GM18520 (cell line): ENCODE results near the gene IL2.

Experiments
- ATAC-seq: cut with Tn5 transposase; IDR thresholded peaks from one replicate; pipeline ENCODE4 v1.9.1; 2021; ENCODE audit not compliant: unreplicated experiment

IL2 gene

DNA sequence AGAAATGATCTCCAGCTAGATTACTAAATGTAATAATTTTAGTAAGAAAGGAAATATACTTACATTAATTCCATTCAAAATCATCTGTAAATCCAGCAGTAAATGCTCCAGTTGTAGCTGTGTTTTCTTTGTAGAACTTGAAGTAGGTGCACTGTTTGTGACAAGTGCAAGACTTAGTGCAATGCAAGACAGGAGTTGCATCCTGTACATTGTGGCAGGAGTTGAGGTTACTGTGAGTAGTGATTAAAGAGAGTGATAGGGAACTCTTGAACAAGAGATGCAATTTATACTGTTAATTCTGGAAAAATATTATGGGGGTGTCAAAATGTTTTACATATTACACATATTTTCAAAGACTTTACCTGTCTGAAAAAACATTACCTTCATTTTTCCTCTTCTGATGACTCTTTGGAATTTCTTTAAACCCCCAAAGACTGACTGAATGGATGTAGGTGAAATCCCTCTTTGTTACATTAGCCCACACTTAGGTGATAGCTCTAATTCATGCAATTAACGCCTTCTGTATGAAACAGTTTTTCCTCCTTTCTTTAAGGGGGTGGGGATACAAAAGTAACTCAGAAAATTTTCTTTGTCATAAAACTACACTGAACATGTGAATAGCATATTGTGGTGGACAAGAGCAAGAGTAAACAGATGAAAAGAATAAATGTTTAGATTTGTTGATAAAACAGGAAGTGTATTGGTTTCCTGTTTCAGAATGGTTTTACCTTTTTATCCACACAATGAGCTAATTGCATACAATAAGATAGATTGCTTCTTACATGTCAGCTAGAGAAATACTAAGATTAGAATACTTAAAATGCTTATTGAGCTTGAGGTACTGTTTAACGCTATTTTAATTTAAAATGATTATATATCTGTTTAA lies at the start of gene IL2:
Gene IL2 (minus strand): TSS at position 495 of the 886 bp plus-strand sequence. CDS start 285 bp downstream, at position 210.
- ATAC-seq: no peak

DNA sequence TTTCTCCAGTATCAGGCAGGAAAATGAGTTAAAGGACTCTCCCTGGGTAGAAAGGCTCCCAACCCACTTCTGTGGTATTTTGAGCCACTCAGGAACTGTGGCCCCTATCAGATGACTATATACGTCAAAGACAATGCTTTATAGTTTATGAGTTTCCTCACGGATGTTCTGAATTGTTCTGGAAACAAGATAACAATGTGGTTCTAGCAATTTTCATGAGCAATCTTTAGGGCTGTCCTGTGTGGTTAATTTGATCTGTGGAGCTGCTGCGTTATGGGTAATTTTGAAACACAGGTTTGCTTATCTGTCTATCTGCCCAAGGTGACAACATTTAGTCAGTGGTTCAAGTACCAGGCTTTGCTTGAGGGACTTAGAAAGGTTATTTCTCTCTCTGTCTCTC lies 46.7 kb upstream of the IL2 start:
- ATAC-seq: no peak

DNA sequence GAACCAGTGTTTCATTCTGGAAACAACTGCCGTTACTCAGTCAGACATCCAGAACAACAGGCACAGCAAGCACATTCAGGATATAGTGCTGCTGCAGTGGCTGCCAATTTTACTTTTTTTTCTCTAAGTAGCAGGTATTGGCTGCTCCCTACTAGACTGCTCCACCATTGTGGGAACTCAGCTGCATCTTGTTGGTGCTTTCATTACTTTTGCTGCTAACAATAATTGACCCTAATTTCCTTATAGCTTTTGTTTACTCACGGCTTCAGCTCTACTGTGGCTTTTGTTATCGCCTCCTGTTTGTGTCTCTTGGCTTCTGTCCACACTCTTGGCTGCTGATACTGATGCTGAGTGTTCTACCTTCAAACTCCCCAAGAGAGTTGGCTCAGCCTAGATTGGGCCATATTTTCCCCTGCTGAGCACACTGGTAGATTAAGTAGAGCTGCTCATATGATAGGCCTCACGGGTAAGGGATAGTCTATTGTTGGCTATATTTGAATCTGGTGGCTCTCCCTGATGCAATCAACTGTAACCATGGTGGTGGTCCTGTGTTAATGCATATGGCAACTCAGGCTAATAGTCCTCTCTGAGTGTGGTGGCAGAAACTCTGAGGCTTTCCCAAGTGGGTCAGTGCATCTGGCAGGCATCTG lies 44.5 kb upstream of the IL2 start:
- no peak for ATAC-seq

DNA sequence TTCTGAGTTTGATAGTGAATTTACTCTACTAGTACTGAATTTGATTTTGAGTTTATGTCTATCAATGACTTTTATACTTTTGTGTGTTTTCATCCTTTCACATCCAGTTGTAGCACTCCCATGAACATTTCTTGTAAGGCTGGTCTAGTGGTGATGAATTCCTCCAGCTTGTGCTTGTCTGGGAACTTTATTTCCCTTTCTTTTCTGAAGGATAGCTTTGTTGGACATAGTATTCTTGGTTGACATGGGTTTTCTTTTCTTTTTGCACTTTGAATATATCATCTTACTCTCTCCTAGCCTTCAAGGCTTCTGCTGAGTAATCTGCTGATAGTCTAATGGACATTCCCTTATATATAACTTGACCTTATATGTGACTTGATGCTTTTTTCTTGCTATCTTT lies 32.5 kb upstream of the IL2 start:
- ATAC-seq: no peak

DNA sequence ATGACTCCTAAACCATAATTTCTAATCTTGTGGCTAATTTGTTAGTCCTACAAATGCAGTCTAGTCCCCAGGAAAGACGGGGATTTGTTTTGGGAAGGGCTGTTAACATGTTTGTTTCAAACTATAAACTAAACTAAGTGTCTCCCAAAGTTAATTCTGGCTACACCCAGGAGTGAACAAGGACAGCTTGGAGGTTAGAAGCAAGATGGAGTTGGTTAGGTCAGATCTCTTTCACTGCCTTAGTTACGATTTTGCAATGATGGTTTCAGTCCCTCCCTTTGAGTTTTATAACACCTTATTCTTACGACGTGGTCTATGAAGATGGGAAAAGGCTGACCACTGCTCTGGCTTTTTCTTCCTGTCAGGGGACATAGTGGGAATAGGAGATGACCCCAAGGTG lies 27.0 kb upstream of the IL2 start:
- ATAC-seq: no peak

DNA sequence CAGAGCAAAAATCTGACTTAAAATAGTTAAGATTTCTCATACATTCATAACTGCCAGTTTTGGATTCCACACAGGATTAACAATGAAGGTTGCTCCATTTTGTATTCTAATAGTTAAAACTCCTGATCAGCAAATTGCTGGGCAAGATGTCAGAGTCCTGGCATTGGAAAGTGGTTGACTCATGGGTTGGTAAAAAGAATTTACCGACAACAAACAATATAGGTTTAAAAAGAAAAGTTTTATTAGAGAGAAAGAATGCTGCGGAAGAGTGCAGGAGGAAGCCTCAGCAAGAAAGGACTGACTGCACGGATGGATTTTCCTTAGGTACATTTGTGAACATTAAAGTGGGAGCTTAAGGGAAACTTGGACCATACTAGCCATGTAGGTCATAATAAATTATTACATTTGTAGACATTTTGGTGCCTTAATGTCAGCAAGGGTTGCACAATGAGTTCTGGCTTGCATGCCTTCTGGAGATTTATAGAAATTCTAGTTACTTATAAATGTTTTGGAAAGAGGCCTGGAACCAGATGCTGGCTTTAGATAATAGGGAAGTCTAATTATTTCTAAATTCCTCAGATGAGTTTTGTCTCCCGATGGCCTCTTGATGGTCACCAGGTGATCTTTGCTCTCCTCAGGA lies 25.4 kb upstream of the IL2 start:
- ATAC-seq: no peak

DNA sequence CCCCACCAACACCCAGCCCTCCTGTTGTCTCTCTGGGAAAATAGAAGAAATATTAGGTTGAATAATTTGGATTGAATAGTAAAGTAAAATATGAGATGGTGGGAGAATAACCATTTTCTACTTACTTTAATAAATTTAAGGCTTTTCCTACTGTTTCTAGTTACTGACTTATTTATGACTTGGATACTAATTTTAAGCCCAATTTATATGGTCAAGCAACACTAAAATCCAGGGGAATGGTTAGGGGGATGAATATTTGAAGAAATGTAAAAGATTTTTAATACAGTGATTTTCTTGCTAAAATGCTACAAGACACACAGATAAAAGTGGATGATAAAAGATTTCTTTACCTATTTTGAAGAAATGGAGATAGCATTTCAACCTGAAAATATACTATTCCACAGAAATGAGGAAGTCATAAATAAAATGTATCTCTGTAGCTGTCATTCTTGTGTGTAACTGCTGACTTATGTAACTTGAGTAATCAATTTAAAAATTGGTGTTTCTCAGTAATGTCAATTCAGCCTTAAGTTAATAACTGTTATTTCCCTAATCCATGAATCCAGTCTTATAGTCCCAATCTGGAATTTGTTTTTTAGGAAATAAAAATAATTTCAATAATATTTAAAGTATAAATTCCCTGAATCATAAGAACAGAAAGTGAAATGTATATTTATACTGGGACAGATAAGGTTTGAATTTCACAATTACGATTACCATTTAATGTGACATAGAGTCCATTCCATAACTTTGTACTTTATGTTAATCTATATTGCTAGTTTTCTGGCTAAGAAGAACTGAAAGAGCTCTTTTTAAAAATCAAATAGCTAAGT lies 24.3 kb upstream of the IL2 start:
- ATAC-seq: no peak

DNA sequence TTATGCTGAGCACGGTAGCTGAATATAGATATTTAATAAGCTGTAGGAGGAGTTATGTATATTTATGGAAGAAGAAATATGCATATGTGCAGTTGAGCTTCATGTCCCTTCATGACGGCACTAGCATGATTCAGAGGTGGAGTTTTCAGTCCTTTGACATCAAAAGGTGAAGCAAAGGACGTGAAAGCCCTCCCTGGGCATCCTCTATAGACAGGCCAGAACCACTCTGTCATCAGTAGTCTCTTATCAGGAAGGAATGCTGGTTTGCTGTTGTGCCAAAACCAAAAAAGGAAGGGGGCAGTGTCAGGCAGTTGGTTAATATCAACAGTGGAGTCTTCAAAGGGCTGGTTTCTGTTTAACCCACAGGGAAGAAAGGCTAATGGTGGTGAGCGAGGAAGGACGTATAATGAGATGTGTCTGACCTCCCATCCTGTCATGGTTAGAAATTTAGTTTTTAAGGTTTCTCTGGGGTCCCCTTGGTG lies 23.5 kb upstream of the IL2 start:
- no peak for ATAC-seq

DNA sequence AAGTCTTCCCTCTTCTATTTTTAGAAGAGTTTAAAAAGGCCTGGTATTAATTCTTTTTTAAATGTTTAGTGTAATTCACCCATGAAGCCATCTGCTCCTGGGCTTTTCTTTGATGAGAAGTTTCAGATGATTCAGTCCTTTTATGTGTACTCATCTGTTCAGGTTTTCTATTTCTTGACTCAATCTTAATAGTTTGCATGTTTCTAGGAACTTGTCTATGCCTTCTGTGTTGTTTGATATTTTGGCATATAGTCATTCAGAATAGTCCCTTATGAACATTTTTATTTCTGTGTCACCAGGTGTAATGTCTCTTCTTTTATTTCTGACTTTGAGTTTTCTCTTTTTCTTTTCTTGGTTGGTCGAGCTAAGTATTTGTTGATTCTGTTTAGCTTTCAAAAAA lies 20.2 kb upstream of the IL2 start:
- no peak for ATAC-seq

DNA sequence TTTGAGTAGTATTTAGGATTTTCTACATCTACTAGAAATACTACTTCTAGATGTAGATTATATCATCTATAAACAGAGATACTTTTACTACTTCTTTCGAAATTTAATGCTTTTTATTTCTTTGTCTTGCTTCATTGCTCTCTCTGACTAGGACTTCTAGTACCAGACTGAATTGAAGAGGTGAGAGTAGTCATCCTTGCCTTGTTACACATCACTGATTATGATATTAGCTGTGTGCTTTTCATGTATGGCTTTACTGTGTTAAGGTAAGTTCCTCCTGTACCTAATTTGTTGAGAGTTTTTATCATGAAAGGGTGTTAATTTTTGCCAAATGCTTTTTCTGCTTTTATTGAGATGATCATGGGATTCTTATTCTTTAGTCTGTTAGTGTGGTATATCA lies 19.6 kb upstream of the IL2 start:
- no peak for ATAC-seq

DNA sequence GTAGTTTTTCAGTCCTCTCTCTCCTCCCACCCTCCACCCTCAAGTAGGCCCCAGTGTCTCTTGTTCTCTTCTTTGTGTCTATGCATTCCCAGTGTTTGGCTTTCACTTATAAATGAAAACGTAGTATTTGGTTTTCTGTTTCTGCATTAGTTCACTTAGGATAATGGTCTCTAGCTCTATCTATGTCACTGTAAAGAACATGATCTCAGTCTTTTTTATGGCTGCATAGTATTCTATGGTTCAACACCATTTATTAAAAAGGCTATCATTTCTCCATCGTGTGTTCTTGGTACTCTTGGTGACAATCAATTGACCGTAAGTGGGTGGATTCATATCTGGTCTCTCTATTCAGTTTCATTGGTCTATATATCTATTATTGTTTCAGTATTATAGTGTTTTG lies 18.7 kb upstream of the IL2 start:
- no peak for ATAC-seq

DNA sequence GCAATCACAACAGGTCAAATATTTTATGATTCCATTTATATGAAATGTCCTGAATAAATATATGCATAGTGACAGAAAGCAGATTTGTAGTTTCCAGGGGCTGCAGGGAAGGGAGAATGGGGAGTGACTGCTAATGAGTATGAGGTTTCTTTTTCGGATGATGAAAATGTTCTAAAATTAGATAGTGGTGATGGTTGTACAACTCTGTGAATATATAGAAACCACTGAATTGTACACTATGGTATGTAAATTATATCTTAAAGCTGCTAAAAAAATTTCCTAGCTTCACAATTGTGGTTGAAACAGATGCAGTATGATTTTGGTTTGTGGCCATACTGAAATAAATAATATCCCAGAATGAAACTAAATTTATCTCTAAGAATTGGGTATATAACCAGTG lies 12.9 kb upstream of the IL2 start:
- no peak for ATAC-seq

DNA sequence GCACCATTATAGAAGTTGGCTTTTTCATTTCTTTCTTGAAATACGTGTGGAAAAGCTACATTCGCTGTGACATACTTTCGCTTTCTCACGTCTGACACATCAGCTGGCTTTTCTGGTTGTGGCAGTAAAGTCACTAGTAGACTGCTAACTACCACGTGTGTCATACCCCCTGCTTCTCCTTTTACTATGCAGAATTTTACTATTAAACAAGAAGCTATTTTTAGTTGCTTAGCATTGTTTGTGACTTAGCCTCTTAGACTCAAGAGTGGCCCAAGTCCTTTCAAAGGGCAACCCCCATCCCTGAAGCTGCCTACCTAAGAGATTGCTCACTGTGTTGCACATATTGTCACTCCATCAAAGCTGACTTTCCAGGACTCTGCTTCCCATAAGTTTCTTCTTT lies 2.1 kb upstream of the IL2 start:
- ATAC-seq: peak; percentile 85

DNA sequence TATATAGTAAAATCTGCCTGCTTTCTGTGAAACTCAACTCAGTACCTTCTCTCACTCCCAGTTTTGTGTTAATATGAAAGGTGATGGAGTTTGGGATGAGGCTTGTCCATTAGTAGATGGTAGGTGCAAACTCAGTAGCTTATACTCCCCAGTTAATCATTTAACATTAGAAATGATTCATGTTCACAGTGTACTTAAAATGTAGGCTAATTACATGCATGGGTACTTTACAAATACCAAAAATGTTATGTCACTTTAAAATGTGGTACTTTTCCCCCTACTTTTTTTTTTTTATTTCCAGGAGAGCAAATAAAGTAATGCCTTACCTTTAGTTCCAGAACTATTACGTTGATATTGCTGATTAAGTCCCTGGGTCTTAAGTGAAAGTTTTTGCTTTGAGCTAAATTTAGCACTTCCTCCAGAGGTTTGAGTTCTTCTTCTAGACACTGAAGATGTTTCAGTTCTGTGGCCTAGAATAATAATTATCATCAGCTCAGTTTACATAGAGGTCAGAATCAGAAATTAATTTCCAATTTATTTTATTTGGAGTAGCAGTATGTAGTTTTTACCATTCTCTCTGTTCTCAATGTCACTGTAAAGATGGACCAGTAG lies 3.0 kb downstream of the IL2 start:
- ATAC-seq: no peak

DNA sequence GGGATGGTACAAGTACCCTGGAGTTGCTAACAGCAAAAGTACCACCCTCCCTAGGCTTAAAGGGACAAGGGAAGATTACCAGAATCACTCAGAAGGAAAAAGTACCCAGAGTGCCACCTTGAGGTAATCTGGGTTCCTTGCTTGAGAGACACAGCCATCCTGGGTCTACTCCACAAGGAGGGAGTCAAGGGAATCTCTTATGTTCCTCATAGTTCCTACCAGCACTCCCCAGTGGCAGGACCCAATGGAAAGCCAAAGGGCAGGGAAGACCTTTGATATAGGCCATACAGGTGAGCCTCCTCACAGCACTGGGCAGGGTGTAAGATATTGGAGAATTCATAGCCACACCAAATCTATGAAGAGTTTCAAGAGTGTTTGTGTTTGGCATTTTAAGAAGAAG lies 5.7 kb downstream of the IL2 start:
- no peak for ATAC-seq

DNA sequence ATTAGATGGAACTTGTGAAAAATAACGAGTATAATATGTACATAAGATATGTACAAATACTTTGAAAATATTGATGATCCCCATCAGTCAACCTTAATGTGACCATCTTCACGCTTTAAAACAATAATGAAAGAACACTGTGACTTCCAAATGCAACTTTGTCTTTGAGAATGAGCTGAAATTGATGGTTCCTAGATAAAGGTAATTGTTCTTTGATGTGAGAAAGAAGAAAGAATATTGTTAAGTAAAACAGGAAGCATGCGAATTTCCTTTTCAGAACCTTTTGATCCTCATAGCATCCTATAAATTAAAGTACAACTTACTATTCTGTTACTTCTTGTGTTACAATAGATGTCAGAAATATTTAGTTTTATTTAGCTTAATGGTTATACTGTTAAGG lies 22.2 kb downstream of the IL2 start:
- no peak for ATAC-seq

DNA sequence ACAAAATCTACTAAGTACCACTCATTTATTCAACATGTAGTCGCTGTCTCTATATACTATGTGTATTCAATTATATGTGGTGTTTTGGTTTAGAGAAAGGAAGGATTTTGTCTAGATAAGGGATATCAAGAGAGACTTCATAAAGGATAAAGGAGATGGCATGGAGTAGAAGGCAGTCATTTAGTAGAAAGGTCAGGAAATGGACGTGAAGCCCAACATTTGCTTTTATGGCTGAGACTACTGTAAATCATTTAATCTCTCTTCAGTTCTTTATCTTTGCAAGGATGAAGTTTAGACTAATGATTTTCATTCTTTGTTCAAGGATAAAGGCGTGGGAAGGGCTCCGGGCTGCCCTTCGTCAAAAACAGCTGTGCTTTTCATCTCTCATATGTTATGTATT lies 25.2 kb downstream of the IL2 start:
- ATAC-seq: no peak

DNA sequence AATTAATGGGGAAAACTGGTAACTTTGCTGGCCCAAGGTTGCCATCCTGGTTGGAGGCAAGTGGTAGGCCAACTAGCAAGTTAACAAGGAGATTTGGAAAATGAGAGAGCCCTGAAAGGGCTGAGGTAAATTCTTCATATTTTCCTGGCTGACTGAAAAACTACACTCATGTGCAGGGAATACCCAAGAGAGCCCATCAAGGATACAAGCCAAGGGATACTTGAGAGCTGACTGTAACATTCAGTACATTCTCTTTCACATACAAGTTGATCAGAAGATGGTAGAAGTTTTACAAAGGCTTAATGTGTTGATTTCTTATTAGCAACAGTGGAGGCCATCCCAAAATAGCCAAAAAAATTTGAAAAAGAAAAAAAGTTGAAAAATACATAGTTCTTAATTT lies 33.3 kb downstream of the IL2 start:
- no peak for ATAC-seq

DNA sequence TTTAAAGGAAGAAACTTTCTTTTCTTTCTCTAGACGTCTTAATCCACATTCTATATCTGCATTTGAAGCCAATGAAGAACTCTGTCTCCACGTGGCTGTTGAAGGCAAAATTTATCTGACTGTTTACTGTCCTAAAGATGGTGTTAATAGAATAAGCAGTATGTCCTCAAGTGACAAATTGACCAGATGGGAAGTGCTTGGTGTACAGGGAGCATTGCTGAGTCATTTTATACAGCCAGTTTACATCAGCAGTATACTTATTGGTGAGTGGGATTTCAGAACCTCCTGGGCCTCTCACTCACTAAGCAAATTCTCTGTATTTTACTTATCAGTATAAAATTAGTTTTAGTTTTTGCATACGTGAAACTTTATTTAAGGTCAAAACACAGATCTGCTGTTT lies 44.0 kb downstream of the IL2 start:
- ATAC-seq: no peak

DNA sequence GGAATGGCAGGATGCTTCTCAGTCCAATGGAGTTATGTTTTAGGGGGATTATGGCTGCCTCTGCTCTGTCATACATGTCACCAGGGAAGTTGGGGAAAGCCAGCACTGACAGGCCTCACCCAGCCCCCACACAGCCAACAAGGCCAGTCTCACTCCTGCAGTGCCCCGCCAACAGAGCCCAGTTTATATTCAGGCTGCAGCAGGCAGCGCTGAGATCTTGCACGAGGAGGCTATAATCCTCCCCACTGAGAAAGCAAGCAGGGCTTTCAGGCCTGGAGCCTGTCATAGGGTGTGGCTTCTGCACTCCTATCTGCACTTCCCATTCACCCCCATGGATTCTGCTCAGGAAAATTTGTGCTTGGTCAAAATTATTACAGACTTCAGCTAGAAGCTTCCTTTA lies 52.7 kb downstream of the IL2 start:
- ATAC-seq: no peak
